GM19468 (cell line): Measurements from ENCODE around the gene RUNX2.

Source experiments
- ATAC-seq: cut with Tn5 transposase; IDR thresholded peaks from one replicate; pipeline ENCODE4 v1.9.1; 2021; ENCODE audit warnings: mild to moderate bottlenecking, moderate library complexity, moderate number of reproducible peaks; ENCODE audit not compliant: unreplicated experiment; ENCODE audit errors: extremely low read depth

The RUNX2 gene

DNA sequence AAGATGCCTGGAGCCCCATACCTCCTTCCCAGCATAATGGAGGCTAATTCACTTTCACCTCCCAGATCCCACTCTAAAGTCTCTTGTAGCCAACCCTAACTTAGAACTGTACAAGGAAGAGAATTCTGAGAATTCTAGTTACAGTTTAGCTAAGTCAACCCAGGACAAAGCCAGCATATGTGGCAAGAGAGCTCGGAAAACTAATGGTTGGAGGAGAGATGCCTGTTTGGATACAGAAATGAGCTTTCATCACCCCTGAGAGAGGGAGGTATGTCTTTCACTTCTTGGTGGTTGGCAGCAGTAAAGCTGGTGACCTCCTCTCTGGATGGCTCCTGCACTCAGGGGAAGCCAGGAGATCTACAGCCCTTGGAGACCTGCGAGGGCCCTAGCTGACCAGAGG, 302.2 kb downstream of the RUNX2 start:
- no peak for ATAC-seq

DNA sequence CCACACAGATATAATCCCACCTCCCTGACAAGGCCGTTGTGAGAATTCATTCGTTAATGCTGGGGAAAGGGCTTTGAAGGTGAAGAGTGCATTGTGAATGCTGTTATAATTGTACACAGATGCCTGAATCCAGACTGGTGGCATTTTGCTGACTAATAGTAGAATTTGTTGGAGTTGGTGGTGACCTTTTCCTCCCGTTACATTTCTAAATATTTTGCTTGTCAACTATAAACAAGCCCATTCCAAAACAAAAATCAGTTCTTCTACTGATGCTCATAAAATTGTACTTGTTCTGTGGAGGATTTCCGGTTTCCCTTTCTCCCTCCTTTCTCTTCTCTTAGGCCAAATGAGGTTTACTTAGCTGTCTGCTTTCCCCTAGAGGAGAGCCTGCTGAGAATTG, 302.7 kb downstream of the RUNX2 start:
- no peak for ATAC-seq

- ATAC-seq = no peak
Measured at GRCh38 chr6:45631396-45631795, 303.3 kb downstream of the RUNX2 start.

DNA sequence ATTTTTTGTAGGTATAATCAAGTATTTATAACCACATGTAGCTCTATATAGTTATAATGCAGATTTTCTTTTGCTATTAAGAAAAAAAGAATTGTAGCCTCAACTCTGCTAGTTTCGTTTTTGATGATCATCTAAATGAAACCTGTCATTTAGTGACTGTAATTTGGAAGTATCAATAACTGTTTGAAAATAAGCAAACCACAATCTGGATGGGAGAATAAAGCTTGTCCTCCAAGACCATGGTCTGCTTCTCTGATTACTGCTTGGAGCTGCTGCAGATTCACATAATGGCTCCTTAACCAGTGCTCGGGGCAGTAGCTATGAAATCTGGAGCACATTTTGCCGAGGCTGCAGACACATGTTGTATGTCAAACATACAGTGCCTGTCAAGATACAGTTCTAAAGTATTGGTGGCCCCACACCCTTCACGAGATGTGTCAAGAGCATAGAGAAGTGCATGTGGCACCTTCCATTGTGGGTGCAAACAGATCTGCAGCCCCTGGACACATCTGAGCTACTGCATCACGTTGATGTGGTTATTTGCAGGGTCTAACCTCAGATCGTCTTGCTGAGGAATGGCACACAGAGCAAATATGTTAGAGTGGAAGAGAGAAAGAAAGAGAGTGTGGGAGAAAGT, 305.3 kb downstream of the RUNX2 start:
- ATAC-seq = no peak

DNA sequence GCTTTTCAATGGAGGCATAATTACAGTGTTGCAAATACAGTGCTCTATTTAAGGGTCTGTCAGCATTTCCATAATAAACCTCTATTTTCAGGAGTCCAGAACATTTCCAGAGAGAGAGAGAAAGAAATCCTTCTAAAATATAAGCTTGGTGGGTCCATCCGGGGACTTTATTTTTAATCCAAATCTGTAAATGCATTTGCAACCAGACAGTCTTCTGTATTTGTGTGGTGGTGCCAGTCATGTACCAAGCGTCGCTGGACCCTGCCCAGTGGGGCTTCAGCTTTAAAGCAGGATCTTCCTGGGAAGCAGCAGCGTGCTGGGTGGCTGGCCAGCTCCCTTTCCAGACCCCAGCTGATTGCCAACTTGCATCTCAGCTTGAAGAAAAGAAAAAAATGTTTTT, 306.1 kb downstream of the RUNX2 start:
- ATAC-seq = no peak

DNA sequence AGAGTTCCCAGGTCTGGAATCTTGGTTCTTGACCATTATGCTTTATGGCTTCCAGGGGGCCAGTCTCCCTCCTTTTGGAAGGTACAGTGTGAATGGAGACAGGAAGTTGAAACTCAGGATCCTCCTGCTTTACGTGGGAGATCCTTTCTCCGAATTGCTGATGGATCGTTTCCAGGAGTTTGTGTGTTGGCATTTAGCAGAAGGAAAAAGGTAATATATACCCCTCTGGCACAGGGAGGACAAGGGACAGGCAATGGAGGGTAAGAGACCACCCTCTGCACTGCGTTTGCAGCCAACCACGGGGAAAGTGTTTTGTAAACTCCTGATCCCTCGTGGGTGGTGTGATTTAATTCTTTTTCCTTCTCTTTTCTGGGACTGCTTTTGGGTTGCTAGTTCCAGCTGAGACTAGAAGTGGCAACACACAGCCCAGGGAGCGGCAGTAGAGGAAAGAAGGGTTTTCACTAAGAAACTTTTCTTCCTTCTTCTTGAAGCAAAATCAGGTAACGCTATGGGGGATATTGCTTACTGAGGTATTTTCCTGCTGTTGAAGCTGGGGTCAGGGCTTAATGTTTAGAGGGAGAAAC, 307.2 kb downstream of the RUNX2 start:
- ATAC-seq = no peak

- ATAC-seq = no peak
Measured at GRCh38 chr6:45637056-45637455, 308.9 kb downstream of the RUNX2 start.

GRCh38 chr6:45637611-45638257, 309.6 kb downstream of the RUNX2 start:
- no peak for ATAC-seq

DNA sequence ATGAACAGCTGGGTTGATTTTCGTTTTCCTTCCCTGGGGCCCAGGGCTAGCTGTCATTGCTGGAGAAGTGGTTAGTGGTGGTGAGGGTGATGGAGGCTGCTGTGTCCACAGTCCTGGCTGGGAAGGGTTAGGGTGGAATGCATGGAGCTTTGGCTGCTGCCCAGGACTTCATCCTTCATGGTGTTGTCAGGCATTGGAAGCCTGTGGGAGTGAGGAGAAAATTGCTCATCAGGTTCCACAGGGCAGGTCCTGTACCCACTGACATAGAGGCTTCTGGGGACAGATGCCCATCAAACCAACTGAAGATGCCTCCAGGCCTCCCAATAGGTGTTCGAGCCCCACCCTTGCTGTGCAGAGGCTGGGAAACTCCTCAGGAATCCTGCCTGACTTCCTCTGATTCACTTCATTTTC, 312.0 kb downstream of the RUNX2 start:
- no peak for ATAC-seq

DNA sequence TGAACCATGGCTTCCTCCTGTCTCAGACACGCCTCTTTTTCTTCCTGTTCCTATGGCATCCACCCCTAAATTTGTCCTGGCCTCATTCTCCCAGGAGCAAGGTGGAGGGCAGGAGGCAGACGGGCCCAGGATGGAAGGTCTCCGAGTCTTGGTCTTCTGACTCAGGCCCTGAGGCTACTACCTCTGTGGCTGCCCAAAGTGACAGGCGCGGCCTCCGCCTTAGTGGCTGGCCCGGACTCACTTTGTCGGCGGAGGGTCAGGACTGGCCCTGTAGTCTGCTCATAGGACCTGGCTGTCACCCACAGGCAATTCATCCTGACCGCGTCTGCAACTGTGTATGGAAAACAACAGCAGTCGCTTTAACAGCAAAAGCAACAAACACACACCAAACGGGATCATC, 312.7 kb downstream of the RUNX2 start:
- no peak for ATAC-seq

- no peak for ATAC-seq
Measured at GRCh38 chr6:45642331-45643125, 314.4 kb downstream of the RUNX2 start.

- no peak for ATAC-seq
Measured at GRCh38 chr6:45643126-45643525, 315.0 kb downstream of the RUNX2 start.

DNA sequence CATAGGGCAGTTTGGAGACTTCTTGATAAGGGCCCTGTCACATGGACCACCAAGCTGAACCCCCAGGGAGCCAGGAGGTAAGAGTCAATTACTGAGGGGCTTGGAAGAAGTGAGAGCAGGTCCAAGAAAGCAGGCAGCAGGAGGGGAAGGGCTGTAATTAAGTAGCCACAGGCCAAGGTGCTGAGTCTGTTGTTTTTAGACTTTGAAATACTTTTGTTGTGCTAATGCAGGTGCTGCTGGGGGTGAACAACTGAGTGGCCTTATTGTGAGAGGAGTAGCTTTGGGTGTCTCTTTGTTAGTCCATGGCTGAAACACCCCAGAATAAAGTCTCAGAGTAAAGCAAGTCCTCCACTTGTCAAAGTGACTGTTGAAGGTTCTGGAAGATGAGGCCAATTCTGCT, 316.6 kb downstream of the RUNX2 start:
- ATAC-seq = no peak

DNA sequence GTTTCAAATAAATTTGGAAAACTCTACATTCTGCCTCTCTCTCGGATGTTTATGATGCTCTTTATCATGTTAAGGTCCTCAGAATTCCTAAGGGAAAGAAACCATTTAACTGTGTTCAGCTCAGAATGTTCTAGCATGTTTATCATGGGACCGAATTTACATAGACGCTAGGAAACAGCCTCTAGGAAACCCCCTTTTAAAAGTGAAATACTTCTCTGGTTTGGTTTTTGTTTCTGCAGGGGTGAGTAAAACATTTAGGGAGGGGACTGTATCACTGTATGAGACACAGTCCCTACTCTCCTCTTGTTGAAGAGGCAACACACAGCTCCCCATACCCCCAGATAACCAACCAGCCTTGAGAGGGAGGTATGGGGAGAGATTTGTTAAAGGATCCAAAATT, 317.2 kb downstream of the RUNX2 start:
- ATAC-seq = no peak

DNA sequence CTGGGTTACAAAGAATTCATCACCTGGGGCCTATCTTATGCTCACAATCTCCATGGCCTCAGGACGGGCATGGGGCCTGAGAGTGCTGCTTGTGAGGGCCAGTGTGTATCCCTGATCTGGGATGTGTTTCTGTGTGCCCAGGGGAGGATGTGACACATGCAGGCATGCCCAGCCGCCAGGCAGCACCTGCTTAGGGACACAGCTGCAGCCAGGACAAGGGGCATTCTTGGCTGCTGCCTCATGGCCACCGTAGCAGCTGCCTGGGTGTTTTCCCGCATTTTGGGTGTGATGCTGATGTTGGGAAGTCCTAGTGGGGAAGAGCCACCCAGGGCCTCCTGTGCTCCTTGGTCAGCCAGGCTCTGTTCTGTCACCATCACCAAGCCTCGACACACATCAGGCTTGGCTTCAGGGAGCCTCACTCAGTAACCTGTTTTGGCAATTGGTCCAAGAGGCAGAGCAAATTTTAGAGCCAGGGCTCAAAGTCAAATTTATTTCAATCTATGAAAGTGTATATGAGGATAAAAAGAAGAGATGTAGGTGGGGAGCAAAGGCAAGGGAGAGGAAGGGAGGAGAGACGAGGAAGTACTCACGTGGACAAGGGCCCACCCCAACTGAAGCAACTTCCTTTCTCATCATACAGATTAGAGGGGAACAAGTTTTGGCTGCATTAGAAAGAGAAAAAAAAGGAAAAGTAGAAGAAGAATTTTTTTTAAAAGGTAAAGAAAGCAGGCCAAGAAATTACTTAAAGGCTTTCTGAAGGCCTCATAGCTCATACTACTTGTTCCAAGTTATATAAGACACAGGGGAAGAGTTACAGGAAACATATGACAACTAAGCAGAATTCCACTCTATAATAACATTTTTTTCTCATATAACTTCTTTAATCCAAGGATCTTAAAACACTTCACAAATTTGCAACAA, 319.5 kb downstream of the RUNX2 start:
- ATAC-seq = no peak

GRCh38 chr6:45648262-45648620, 320.1 kb downstream of the RUNX2 start:
- ATAC-seq = no peak

- no peak for ATAC-seq
Measured at GRCh38 chr6:45650524-45651135, 322.5 kb downstream of the RUNX2 start.

DNA sequence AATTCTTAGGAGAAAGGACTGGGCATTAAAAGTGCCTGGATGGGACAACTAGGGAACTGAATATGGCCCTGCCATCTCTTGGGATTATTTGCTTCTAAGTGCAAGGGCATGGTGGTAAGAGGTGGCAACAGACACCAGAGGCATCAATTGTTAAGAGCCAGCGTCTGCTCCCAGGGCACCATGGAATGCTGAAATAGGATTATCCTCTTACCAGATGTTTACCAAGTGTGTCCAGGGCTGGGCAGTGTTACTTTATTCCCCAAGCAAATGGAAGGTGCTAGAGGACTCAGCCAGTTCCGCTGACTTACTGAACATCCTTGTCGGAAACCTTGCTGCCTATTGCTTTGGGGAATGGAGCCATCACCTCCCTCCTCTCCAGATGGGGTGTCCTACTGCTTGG, 323.2 kb downstream of the RUNX2 start:
- no peak for ATAC-seq

DNA sequence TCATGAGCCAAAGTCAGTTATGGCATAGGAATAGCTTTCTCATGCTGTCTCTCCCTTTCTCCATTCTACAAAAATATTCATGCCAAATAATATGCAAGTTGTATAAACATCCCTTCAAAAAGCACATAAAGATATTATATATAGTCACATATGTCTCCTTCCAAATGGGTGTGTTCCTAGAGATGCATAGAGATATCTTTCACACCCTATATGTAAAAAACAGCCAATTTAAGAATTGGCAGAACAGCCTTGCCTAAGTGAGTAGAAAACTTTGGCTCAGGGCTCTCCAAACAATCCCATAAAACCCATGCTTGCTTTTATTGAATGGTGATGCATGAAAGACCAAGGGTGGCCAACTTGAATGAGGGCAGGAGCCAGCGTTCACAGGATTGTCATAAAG, 324.3 kb downstream of the RUNX2 start:
- ATAC-seq = no peak
